Activated CD8-positive, alpha-beta memory T cell treated with anti-CD3 and anti-CD28 coated beads, Interleukin-2, amount 50 U/mL, for 1 hour (primary cell): ENCODE results near the gene TBCD.

ENCODE experiments used
- DNase-seq: peaks from one replicate; pipeline ENCODE4 v3.0.0-alpha.2; 2020; ENCODE audit errors: extremely low read depth

Gene TBCD

GRCh38 chr17:82832411-82832810, 80.5 kb downstream of the TBCD start:
- no peak for DNase-seq

GRCh38 chr17:82832881-82833475, 81.1 kb downstream of the TBCD start:
- no peak for DNase-seq

- no peak for DNase-seq
Measured at GRCh38 chr17:82835122-82835521, 83.3 kb downstream of the TBCD start.

- no peak for DNase-seq
Measured at GRCh38 chr17:82835766-82836512, 84.1 kb downstream of the TBCD start.

- no peak for DNase-seq
Measured at GRCh38 chr17:82836823-82837357, 85.0 kb downstream of the TBCD start.

GRCh38 chr17:82837586-82838320, 85.9 kb downstream of the TBCD start:
- no peak for DNase-seq

- DNase-seq = no peak
Measured at GRCh38 chr17:82838386-82839063, 86.7 kb downstream of the TBCD start.

- DNase-seq = no peak
Measured at GRCh38 chr17:82839617-82840292, 87.9 kb downstream of the TBCD start, which contains the start of gene ZNF750. ZNF750 (minus strand) TSS chr17:82840022; CDS start chr17:82832454, 7,568 bp downstream.

GRCh38 chr17:82840431-82840831, 88.6 kb downstream of the TBCD start:
- no peak for DNase-seq

GRCh38 chr17:82841921-82842596, 90.2 kb downstream of the TBCD start:
- no peak for DNase-seq

GRCh38 chr17:82843904-82844680, 92.2 kb downstream of the TBCD start:
- no peak for DNase-seq

GRCh38 chr17:82844796-82845162, 92.9 kb downstream of the TBCD start:
- DNase-seq = no peak

GRCh38 chr17:82845163-82845807, 93.4 kb downstream of the TBCD start:
- no peak for DNase-seq

GRCh38 chr17:82846061-82846691, 94.3 kb downstream of the TBCD start:
- no peak for DNase-seq

- no peak for DNase-seq
Measured at GRCh38 chr17:82848022-82848592, 96.2 kb downstream of the TBCD start.

GRCh38 chr17:82849076-82849945, 97.4 kb downstream of the TBCD start:
- no peak for DNase-seq

- DNase-seq = no peak
Measured at GRCh38 chr17:82851381-82851780, 99.5 kb downstream of the TBCD start.

- no peak for DNase-seq
Measured at GRCh38 chr17:82854226-82854625, 102.4 kb downstream of the TBCD start.
